Activated gamma-delta T cell treated with anti-CD3 and anti-CD28 coated beads, Interleukin-2, amount 50 U/mL, for 16 hours (primary cell): ENCODE results near the gene PICALM.

Experiments used
- DNase-seq: peaks from one replicate; pipeline ENCODE4 v3.0.0-alpha.2; 2020; ENCODE audit warnings: low read depth

The PICALM gene

GRCh38 chr11:86046116-86046515, 22.8 kb downstream of the PICALM start:
- no peak for DNase-seq

- DNase-seq = no peak
Measured at GRCh38 chr11:86043765-86044503, 24.9 kb downstream of the PICALM start.

GRCh38 chr11:86041975-86042378, 26.9 kb downstream of the PICALM start:
- DNase-seq = peak; percentile 30

- no peak for DNase-seq
Measured at GRCh38 chr11:86040919-86041850, 27.7 kb downstream of the PICALM start.

GRCh38 chr11:86039094-86039493, 29.8 kb downstream of the PICALM start:
- no peak for DNase-seq

GRCh38 chr11:86037743-86038142, 31.1 kb downstream of the PICALM start:
- no peak for DNase-seq

- DNase-seq = no peak
Measured at GRCh38 chr11:86035920-86036319, 33.0 kb downstream of the PICALM start.

- no peak for DNase-seq
Measured at GRCh38 chr11:86035164-86035563, 33.7 kb downstream of the PICALM start.

- no peak for DNase-seq
Measured at GRCh38 chr11:86034710-86035109, 34.2 kb downstream of the PICALM start.

GRCh38 chr11:86021377-86021776, 47.5 kb downstream of the PICALM start:
- no peak for DNase-seq

- no peak for DNase-seq
Measured at GRCh38 chr11:86018249-86018648, 50.6 kb downstream of the PICALM start.

GRCh38 chr11:86016451-86016850, 52.4 kb downstream of the PICALM start:
- DNase-seq = no peak

GRCh38 chr11:86015699-86016098, 53.2 kb downstream of the PICALM start:
- DNase-seq = no peak

GRCh38 chr11:86014221-86014620, 54.7 kb downstream of the PICALM start:
- DNase-seq = no peak

GRCh38 chr11:86013713-86014112, 55.2 kb downstream of the PICALM start:
- DNase-seq = no peak

- no peak for DNase-seq
Measured at GRCh38 chr11:86011175-86011574, 57.7 kb downstream of the PICALM start.

- no peak for DNase-seq
Measured at GRCh38 chr11:86003654-86004053, 65.2 kb downstream of the PICALM start.

- DNase-seq = no peak
Measured at GRCh38 chr11:86002431-86002830, 66.5 kb downstream of the PICALM start.

- no peak for DNase-seq
Measured at GRCh38 chr11:85991508-85991907, 77.4 kb downstream of the PICALM start.

GRCh38 chr11:85989746-85990145, 79.1 kb downstream of the PICALM start:
- no peak for DNase-seq

- DNase-seq = no peak
Measured at GRCh38 chr11:85988780-85989179, 80.1 kb downstream of the PICALM start.

GRCh38 chr11:85977751-85978160, 91.1 kb downstream of the PICALM start:
- DNase-seq = no peak

- DNase-seq = no peak
Measured at GRCh38 chr11:85976525-85976924, 92.4 kb downstream of the PICALM start.
